ENCODE measurements around the gene PMCH.
"Not testable (repeated sequence)": the region's sequence is repeated elsewhere in the genome, so short reads cannot be mapped to it uniquely, and the experiment has no call there.

Gene PMCH, protein sequence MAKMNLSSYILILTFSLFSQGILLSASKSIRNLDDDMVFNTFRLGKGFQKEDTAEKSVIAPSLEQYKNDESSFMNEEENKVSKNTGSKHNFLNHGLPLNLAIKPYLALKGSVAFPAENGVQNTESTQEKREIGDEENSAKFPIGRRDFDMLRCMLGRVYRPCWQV

DNA sequence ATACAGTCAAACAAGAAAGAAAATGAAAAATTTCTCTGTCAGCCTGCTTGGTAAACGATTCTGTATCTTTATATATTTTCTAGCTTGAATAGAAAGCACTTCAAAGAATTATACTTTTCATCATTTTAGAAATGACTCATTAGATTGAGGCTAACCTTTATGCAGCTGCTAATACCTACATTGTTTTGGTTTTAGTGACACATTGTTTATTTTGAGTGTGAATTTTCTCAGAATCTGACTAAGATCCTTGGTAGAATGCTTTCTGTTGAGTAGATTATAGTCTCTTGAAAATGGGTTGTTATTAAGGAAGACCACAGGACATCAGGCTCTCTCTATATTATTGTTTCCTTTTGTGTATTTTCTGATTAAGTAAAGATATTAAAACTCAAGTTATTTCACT is at the start of gene PMCH:
TSS of gene PMCH (minus strand) at position 45 of the 400 bp plus-strand sequence. CDS start 63 bp downstream, outside the sequence.
- H3K4me3 ChIP-seq (ENCODE audit: low read depth, low read length), result no peak within 1 kb of the TSS
- TF ChIP-seq, protein P1, sequence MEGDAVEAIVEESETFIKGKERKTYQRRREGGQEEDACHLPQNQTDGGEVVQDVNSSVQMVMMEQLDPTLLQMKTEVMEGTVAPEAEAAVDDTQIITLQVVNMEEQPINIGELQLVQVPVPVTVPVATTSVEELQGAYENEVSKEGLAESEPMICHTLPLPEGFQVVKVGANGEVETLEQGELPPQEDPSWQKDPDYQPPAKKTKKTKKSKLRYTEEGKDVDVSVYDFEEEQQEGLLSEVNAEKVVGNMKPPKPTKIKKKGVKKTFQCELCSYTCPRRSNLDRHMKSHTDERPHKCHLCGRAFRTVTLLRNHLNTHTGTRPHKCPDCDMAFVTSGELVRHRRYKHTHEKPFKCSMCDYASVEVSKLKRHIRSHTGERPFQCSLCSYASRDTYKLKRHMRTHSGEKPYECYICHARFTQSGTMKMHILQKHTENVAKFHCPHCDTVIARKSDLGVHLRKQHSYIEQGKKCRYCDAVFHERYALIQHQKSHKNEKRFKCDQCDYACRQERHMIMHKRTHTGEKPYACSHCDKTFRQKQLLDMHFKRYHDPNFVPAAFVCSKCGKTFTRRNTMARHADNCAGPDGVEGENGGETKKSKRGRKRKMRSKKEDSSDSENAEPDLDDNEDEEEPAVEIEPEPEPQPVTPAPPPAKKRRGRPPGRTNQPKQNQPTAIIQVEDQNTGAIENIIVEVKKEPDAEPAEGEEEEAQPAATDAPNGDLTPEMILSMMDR (IDR thresholded peaks at IDR 0.05; ENCODE audit: low read depth, low read length), result no peak

DNA sequence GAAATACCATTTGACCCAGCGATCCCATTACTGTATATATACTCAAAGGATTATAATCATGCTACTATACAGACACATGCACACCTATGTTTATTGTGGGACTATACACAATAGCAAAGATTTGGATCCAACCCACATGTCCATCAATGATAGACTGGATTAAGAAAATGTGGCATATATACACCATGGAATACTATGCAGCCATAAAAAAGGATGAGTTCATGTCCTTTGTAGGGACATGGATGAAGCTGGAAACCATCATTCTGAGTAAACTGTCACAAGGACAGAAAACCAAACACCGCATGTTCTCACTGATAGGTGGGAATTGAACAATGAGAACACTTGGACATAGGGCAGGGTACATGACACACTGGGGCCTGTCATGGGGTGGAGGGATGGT is 43.2 kb upstream of the PMCH start:
- H3K4me3 ChIP-seq (ENCODE audit: low read depth, low read length), result not testable (repeated sequence)

DNA sequence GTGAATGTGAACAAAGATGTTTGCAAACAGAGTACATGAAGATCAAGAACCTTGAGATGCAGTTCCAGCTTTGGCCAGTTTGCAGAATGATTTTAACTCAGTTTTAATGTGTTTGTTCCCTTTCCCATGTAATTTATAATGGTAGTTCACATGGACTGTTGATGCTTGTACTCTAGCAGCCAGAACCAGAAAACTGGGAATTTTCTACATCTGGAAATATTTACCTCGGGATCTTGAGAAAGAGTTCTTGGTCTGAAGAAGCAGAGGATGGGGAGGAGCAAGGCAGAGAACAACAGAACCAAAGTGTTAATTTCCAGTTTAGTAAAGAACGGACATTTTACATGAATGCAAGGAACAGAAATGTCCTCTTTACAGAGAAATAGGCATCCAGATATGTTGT is 37.0 kb upstream of the PMCH start:
- TF ChIP-seq, protein P1 (IDR thresholded peaks at IDR 0.05; ENCODE audit: low read depth, low read length), result no peak
- H3K4me3 ChIP-seq (ENCODE audit: low read depth, low read length), result no peak overlapping the region

DNA sequence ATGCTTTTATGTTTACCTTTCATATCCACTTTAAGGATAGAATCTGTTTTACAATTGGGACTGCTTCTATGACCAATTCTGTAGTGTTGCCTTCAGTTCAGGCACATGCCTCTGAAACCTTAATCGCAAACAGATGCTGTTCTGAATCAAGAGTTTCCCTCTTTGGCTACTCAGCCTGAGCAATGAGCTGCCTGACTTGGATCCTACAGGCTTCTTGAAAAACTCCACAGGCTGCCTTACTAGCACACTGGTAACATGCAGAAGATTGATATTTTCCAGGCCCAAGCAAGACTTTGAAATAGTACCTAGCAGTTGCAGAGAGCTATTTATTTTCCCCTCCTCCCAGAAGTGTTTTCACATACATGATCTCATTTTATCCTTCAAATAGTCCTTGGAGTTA is 34.8 kb upstream of the PMCH start:
- TF ChIP-seq, protein P1 (IDR thresholded peaks at IDR 0.05; ENCODE audit: low read depth, low read length), result no peak
- no peak overlapping the region for H3K4me3 ChIP-seq (ENCODE audit: low read depth, low read length)

DNA sequence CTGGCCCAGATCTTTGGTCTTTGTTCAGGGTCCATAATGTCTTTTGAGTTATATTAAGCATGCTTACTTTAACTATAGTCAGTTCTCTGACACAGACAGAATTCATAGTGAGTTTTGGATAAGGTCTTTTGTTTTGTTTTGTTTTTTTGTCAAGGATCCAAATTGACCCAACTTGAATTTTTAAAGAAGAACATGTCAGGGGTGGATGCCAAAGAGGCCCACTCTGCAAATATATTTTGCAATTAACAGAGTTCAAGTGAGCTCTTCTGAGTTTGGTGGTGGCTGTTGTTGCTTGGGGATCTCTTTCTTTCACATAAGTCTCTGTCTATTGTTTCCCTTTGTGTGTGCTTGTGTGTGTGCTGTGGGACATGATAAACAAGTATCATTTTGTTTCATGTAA is 34.4 kb upstream of the PMCH start:
- H3K4me3 ChIP-seq (ENCODE audit: low read depth, low read length), result no peak overlapping the region
- TF ChIP-seq, protein P1 (IDR thresholded peaks at IDR 0.05; ENCODE audit: low read depth, low read length), result no peak

DNA sequence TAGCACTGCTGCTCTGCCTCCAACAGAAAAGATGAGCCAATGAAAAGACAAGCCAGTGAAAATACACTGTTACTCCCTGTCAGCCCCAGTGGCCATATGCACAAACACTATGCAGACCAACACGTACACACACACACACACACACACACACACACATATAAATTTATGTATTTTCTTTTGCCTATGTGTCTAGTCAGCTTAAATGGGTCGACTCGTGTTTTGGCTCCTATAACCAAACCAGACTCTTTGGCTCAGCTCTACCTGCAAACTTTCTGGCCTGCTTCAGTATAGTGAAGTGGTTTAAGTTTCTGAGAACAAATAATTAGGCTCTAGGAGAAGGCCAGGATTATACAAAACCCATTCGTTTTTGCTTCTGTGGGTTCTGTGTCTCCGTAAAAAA is 30.3 kb upstream of the PMCH start:
- H3K4me3 ChIP-seq (ENCODE audit: low read depth, low read length), result no peak overlapping the region
- TF ChIP-seq, protein P1 (IDR thresholded peaks at IDR 0.05; ENCODE audit: low read depth, low read length), result no peak

DNA sequence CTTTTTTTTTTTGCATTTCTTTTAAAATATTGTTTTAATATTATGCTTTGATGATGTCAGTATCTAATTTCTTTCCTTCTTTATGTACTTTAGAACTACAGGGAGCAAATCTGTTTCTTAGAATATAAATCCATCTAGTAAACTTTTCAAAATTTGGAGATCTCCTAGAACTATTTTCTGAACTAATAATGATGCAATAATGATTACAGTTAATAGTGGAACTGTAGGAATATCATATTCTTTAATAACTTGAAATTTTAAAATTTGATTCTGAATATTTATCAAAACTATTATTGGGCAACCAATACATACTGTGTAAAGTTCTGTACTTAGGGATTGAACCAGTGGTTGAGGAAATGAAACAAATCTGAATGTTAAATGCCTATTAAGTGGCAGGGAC is 23.1 kb upstream of the PMCH start:
- TF ChIP-seq, protein P1 (IDR thresholded peaks at IDR 0.05; ENCODE audit: low read depth, low read length), result no peak
- no peak overlapping the region for H3K4me3 ChIP-seq (ENCODE audit: low read depth, low read length)
